ENCODE measurements around the gene MTNR1A. TPM values are rescaled to one million over a fixed set of nuclear protein-coding genes. Genes with fewer than 3 reads are reported as not detected.

MTNR1A gene
- total and polyA plus RNA-seq, 2 of the 4 experiments (the other 2 are of a cell fraction): not detected

- POLR2A ChIA-PET (ENCODE audit: unreplicated experiment): no interaction called here
- dilution Hi-C loops (cut with HindIII; ENCODE audit: low sequenced_read_pairs, unreplicated experiment): no loop called here
- Histone ChIP-seq H3K9me3 (ENCODE audit: control insufficient read depth, insufficient read depth, low read length) (no peaks in the 10 kb centered on the region), H3K4me2 (ENCODE audit: low read depth, low read length) (no peak overlapping the region), H2AK5ac (ENCODE audit: low read depth, low read length) (no peak overlapping the region), H2BK5ac (ENCODE audit: low read depth, low read length, poor library complexity, severe bottlenecking) (no peak overlapping the region), H2BK20ac (ENCODE audit: low read depth, low read length) (no peak overlapping the region), H3K18ac (ENCODE audit: low read depth, low read length) (no peak overlapping the region), H2BK15ac (ENCODE audit: low read depth, low read length) (no peak overlapping the region), H3K9ac (ENCODE audit: low read depth, low read length) (no peak overlapping the region), H3K27ac (ENCODE audit: insufficient read depth, low read length) (no peak overlapping the region), H3K27me3 (ENCODE audit: control insufficient read depth, insufficient read depth, low read length) (peaks cover 5% of the 10 kb centered on the region), H3K4me3 (ENCODE audit: insufficient read depth, low read depth, low read length) (no peak overlapping the region), H3K56ac (ENCODE audit: extremely low read depth, insufficient read depth, low read length) (no peak overlapping the region), H4K20me1 (ENCODE audit: insufficient read depth, low read length) (no peaks in the 10 kb centered on the region), H2AFZ (replicated peaks; ENCODE audit: low read length, poor library complexity) (no peak overlapping the region), H2AK9ac (replicated peaks; ENCODE audit: low read depth, low read length, poor library complexity) (no peak overlapping the region), H3K79me1 (ENCODE audit: low read depth in 1 of 2, low read length in 2 of 2) (no peaks in the 10 kb centered on the region), H3K4me1 (ENCODE audit: control insufficient read depth, insufficient read depth, low read length) (no peaks in the 10 kb centered on the region), H3K4ac (ENCODE audit: low read depth, low read length) (no peak overlapping the region), H4K8ac (ENCODE audit: low read depth in 2 of 2, low read length in 2 of 2) (no peak overlapping the region), H4K5ac (ENCODE audit: low read depth, low read length) (no peak overlapping the region), H3K9me1 (ENCODE audit: insufficient read depth, low read length) (no peaks in the 10 kb centered on the region), H2BK120ac (ENCODE audit: low read depth, low read length) (no peak overlapping the region), H4K91ac (ENCODE audit: insufficient read depth, low read depth, low read length) (no peak overlapping the region), H3K23ac (ENCODE audit: low read depth, low read length) (no peak overlapping the region), H3K14ac (replicated peaks; ENCODE audit: low read depth, low read length) (no peak overlapping the region), H3K36me3 (ENCODE audit: control insufficient read depth, insufficient read depth, low read length) (no peaks in the 10 kb centered on the region)
- in situ Hi-C loops (cut with MboI; ENCODE audit: low sequenced_read_pairs): no loop called here
- DNase-seq: no peak
- no peak for ATAC-seq (ENCODE audit: low read depth)
- CTCF ChIA-PET: no interaction called here
- TF ChIP-seq NFE2L2 (IDR thresholded peaks at IDR 0.05; ENCODE audit: low read depth, low read length): no peak
- TF ChIP-seq, protein P1, sequence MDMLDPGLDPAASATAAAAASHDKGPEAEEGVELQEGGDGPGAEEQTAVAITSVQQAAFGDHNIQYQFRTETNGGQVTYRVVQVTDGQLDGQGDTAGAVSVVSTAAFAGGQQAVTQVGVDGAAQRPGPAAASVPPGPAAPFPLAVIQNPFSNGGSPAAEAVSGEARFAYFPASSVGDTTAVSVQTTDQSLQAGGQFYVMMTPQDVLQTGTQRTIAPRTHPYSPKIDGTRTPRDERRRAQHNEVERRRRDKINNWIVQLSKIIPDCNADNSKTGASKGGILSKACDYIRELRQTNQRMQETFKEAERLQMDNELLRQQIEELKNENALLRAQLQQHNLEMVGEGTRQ (IDR thresholded peaks at IDR 0.05; ENCODE audit: low read depth, low read length): no peak
- no peak for TF ChIP-seq MAFK (IDR thresholded peaks at IDR 0.05; ENCODE audit: low read depth, low read length)
- TF ChIP-seq RFX5 (IDR thresholded peaks at IDR 0.05; ENCODE audit: low read depth, low read length): no peak
- TF ChIP-seq FOS (IDR thresholded peaks at IDR 0.05; ENCODE audit: low read depth, low read length): no peak
- no peak for TF ChIP-seq MXI1 (IDR thresholded peaks at IDR 0.05; ENCODE audit: borderline replicate concordance, low read depth, low read length)
- TF ChIP-seq CTCF (conservative IDR thresholded peaks at IDR 0.05; ENCODE audit: low read depth, low read length): no peak
- no peak for TF ChIP-seq CHD1 (IDR thresholded peaks at IDR 0.05; ENCODE audit: low read depth, low read length)
- no peak for TF ChIP-seq POLR2A (IDR thresholded peaks at IDR 0.05; ENCODE audit: low read depth, low read length)
- WGBS, 2 experiments (ENCODE audit: extremely low coverage in 2 of 2, insufficient read length in 1 of 2): 99% methylated on average over 14 of the region's 16 CpGs; no CpG with 5 or more reads in 1 of the 2 experiments
- intact Hi-C loops (cut with micrococcal nuclease): no loop called here
- no TSS peak for BruUV-seq (replicated peaks)
These were observed 71.7 kb downstream of the MTNR1A start for GRCh38 chr4:186483656-186484055.

All from IMR-90 (cell line).